ENCODE results near the gene SLC1A5. TPM values are rescaled to one million over a fixed set of nuclear protein-coding genes. Genes with fewer than 3 reads are reported as not detected.
A peak's percentile ranks its signal among the peaks of the same experiment; 100 is the strongest.

Gene SLC1A5
- total RNA-seq, 4 donors from 2014 or later: 13.8 to 78.0 (median 32.4) TPM

DNA sequence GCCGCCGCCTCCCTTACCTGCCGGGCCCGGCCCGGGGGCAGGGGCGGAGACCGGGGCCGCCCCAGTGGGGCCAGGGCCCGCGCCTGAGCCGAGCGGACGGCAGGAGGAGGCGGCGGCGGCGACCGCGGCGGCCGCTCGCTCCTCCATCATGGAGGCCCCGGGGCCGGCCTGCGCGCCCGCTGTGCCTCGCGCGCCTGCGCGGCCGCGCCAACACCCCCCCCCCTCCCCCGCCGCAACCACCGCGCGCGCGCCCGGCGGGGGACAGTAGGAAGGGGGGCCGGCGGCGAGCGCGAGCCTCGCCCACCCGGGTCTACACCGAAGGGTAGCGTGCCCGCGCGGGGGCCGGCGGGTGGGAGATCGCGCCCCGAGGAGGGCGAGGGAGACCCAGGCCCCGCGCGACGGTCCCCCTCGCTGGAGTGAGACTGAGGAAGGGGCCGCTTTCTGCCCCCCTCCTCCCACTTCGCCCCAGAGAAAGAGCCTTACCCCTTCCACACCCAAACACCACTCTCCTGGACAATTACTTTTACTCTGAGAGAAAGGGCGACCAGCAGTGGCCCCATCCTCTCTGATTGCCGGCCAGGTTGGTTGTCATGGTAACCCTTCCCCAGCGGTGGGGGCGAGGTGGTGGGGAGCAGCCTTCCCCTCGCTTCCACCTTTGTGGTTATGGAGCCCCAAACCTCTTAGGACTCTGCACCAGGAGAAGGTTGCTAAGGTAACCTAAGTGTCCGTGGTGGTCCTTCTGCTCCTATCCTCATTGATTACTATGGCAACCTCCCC, 41.9 kb downstream of the SLC1A5 start, which contains the start of gene STRN4:
STRN4 (minus strand) TSS at position 170 of the 777 bp plus-strand sequence; CDS start at position 150, 20 bp downstream.
- TF ChIP-seq, protein P1, sequence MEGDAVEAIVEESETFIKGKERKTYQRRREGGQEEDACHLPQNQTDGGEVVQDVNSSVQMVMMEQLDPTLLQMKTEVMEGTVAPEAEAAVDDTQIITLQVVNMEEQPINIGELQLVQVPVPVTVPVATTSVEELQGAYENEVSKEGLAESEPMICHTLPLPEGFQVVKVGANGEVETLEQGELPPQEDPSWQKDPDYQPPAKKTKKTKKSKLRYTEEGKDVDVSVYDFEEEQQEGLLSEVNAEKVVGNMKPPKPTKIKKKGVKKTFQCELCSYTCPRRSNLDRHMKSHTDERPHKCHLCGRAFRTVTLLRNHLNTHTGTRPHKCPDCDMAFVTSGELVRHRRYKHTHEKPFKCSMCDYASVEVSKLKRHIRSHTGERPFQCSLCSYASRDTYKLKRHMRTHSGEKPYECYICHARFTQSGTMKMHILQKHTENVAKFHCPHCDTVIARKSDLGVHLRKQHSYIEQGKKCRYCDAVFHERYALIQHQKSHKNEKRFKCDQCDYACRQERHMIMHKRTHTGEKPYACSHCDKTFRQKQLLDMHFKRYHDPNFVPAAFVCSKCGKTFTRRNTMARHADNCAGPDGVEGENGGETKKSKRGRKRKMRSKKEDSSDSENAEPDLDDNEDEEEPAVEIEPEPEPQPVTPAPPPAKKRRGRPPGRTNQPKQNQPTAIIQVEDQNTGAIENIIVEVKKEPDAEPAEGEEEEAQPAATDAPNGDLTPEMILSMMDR (IDR thresholded peaks at IDR 0.05): peak in 1 of 4 experiments; percentile 5
- TF ChIP-seq POLR2A (IDR thresholded peaks at IDR 0.05): peak; percentile 37 to 77
- intact Hi-C loops (cut with DNase I; ENCODE audit: low total_unique reads): no loop called here
- H3K4me1 ChIP-seq: peaks cover 6% of the 10 kb centered on the region in 2 donors

DNA sequence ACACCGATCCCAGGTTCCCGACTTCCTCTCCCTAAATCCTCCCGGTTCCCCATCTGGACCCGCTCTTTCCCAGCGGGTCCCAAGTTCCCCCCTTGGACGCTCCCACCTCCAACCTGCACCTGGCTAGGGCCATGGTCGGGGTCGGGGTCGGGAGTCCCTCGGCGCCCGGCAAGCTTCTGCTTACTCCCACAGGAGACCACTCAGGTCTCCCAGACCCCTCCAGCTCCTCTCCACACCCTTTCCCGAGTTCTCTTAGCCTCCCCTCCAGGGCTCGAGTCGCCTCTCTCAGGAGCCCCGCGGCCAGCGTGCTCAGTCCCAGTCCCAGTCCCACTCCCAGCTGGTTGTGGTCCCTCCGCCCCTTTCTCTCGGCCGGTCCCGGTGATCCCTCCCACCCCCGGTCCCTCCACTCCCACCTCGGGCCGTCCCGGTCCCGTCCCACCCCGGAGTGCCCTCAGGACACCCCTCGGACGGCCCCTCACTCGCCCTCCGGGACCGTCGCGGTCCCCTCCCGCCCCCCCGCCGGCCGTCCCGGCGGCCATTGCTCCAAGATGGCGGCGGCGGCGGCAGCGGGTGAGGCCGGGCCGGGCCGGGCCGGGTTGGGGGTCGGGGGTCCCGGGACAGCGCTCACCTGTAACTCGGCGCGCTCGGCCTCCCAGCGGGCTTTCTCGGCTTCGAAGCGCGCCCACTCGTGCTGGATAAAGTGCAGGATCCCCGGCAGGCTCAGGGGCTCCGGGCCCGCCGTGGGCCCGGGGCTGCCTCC, 42.7 kb downstream of the SLC1A5 start, which contains the start of gene FKRP:
FKRP (plus strand) TSS at position 537 of the 760 bp plus-strand sequence. CDS start 9,394 bp downstream, outside the sequence.
- TF ChIP-seq, protein P1 (IDR thresholded peaks at IDR 0.05): no peak
- no peak for TF ChIP-seq POLR2A (IDR thresholded peaks at IDR 0.05)
- H3K27ac ChIP-seq: peak within 1 kb of the TSS; percentile 95 to 96
- H3K9me3 ChIP-seq: no peaks in the 10 kb centered on the region
- peaks cover 6% of the 10 kb centered on the region in 2 donors for H3K4me1 ChIP-seq
- no peaks in the 10 kb centered on the region for H3K36me3 ChIP-seq
- no peaks in the 10 kb centered on the region for H3K27me3 ChIP-seq
- H3K4me3 ChIP-seq: peak within 1 kb of the TSS; percentile 76 to 99
- intact Hi-C loops (cut with DNase I; ENCODE audit: low total_unique reads): no loop called here
- peak in 1 of 2 donors; percentile 48 for DNase-seq

More for the DNA sequence above, 41.9 kb downstream of the SLC1A5 start, which contains the start of gene STRN4:
- H3K36me3 ChIP-seq: no peaks in the 10 kb centered on the region
- peak in 1 of 2 donors; percentile 57 for DNase-seq
- H3K27me3 ChIP-seq: no peaks in the 10 kb centered on the region
- peak within 1 kb of the TSS; percentile 95 to 96 for H3K27ac ChIP-seq
- H3K4me3 ChIP-seq: peak within 1 kb of the TSS; percentile 76 to 99
- no peaks in the 10 kb centered on the region for H3K9me3 ChIP-seq

DNA sequence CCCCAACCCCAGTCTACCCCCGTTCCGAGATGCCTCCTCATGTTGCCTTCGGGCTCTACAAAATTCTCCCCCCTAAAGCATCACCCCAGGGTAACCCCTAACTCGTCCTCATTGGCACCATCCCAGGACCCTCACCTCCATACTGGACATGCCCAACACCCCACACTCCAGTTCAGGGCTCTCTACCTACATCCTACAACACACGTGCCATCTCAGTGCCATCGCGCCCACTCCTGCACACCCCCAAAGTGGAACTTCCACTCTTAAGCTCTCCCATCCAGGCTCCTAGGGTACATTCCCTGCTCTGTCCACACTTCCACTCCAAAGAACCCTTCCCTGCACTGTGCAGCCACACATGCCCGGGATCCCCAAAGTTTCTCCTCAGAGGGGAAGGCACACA, 43.4 kb downstream of the SLC1A5 start:
- H3K27ac ChIP-seq: peak overlapping the region in 1 of 2 donors; percentile 95
- no peaks in the 10 kb centered on the region for H3K9me3 ChIP-seq
- H3K4me1 ChIP-seq: peaks cover 6% of the 10 kb centered on the region in 2 donors
- no peaks in the 10 kb centered on the region for H3K36me3 ChIP-seq
- DNase-seq: no peak
- H3K27me3 ChIP-seq: no peaks in the 10 kb centered on the region
- peak overlapping the region; percentile 76 to 99 for H3K4me3 ChIP-seq
- TF ChIP-seq, protein P1 (IDR thresholded peaks at IDR 0.05): no peak
- TF ChIP-seq POLR2A (IDR thresholded peaks at IDR 0.05): no peak
- intact Hi-C loops (cut with DNase I; ENCODE audit: low total_unique reads): no loop called here

DNA sequence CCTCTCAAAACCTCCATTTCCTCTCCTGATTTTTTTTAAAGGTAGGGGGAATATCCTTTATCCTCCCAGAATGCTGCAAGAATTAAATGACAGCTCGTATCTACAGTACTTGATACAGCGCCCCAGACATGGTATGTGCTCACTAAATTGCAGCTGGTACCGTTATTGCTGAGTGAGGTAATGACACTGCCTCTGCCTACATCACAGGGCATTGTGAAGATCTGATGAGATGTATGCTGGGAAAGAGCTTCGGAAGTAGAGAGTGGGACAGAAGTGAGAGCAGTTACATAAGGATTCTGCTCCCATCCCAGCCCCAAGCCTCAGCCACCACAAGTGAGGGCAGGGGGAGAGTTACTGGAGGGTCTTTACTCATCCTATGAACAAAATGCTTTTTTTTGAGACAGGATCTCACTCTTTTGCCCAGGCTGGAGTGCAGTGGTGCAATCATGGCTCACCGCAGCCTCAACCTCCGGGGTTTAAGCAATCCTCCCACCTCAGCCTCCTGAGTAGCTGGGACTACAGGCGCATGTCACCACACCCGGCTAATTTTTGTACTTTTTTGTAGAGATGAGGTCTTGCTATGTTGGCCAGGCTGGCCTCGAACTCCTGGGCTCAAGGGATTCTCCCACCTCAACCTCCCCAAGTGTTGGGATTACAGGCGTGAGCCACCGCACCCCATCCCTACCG, 44.2 kb downstream of the SLC1A5 start:
- Histone ChIP-seq H3K27me3 (no peaks in the 10 kb centered on the region), H3K36me3 (no peaks in the 10 kb centered on the region), H3K9me3 (no peaks in the 10 kb centered on the region), H3K27ac (no peak overlapping the region), H3K4me1 (peaks cover 6% of the 10 kb centered on the region in 2 donors), H3K4me3 (no peak overlapping the region)
- TF ChIP-seq, protein P1 (IDR thresholded peaks at IDR 0.05): no peak
- no peak for TF ChIP-seq POLR2A (IDR thresholded peaks at IDR 0.05)
- intact Hi-C loops (cut with DNase I; ENCODE audit: low total_unique reads): no loop called here
- no peak for DNase-seq

Measured in uterus (tissue), 4 donors.